Body of pancreas (tissue), 4 donors: ENCODE data around the gene LTB4R2. TPM values are rescaled to one million over a fixed set of nuclear protein-coding genes. Genes with fewer than 3 reads are reported as not detected.

Experiments used
- ATAC-seq: fragments of 150-250 bp; one replicate; pipeline ENCODE4 v1.9.1; 2016
- DNase-seq, 4 donors: peaks; one replicate each; pipeline ENCODE4 v3.0.0-alpha.2; 2019
- H3K27ac ChIP-seq, 4 donors: fragments of 200-600 bp; sonication (generic); 1 replicate in 3 of 4; 2 replicates in 1 of 4; pipeline versions ENCODE4 v1.5.1 to v1.6.1; 2016 to 2019; ENCODE audit warnings: mild to moderate bottlenecking in 1 of 4, mixed read lengths in 1 of 4, moderate library complexity in 1 of 4
- H3K27me3 ChIP-seq, 2 donors: fragments of 200-600 bp; sonication (generic); one replicate each; pipeline ENCODE4 v1.6.0; 2016; ENCODE audit warnings: mild to moderate bottlenecking in 1 of 2
- H3K36me3 ChIP-seq, 2 donors: fragments of 200-600 bp; sonication (generic); replicated peaks in 1 of 2; 2 replicates each; pipeline ENCODE4 v1.5.1; 2016; ENCODE audit warnings: low read depth in 2 of 2; ENCODE audit not compliant: insufficient read depth in 1 of 2
- H3K4me1 ChIP-seq: fragments of 200-600 bp; sonication (generic); one replicate; pipeline ENCODE4 v1.6.0; 2016
- H3K4me3 ChIP-seq, 2 donors: fragments of 200-600 bp; sonication (generic); 1 replicate in 1 of 2; 2 replicates in 1 of 2; pipeline ENCODE4 v1.5.1; 2016 to 2019
- H3K9me3 ChIP-seq, 3 donors: fragments of 200-600 bp; sonication (generic); 1 replicate in 2 of 3; 2 replicates in 1 of 3; pipeline ENCODE4 v1.5.1; 2016
- CTCF ChIP-seq, 7 experiments: fragments of 450-650 bp in 4 of 7; fragments of 200-600 bp in 3 of 7; sonication (generic) in 3 of 7; IDR thresholded peaks; one replicate each; pipeline ENCODE4 v1.5.1; 2016 to 2019; ENCODE audit warnings: antibody characterized with exemption in 7 of 7
- POLR2A ChIP-seq, 3 donors: fragments of 450-650 bp; IDR thresholded peaks; one replicate each; pipeline ENCODE4 v1.6.1; 2016; ENCODE audit warnings: antibody characterized with exemption in 3 of 3, mild to moderate bottlenecking in 2 of 3
- WGBS, 2 donors: methylation state at CpG; one replicate each; pipeline ENCODE4 v1.1.5; 2017; 5-methylcytosine and 5-hydroxymethylcytosine counted together
- intact Hi-C: fragments of 100-400 bp; cut with DNase I; formaldehyde crosslinking; loops from one replicate; pipeline ENCODE4 v1.15.1; 2023
- total RNA-seq, 2 donors: library from RNA; depleted of rRNA; stranded (reverse); fragments of >200 nt; gene quantifications; one replicate each; pipeline ENCODE4 v1.1.0, GENCODE V29; 2016

Gene LTB4R2
- total RNA-seq, 2 donors from 2014 or later: 10.9 to 31.3 TPM

- Histone ChIP-seq H3K4me3 (no peak overlapping the region), H3K9me3 (no peaks in the 10 kb centered on the region), H3K4me1 (no peaks in the 10 kb centered on the region), H3K36me3 (peaks cover 0 to 6% of the 10 kb centered on the region in 2 donors), H3K27ac (no peak overlapping the region), H3K27me3 (no peaks in the 10 kb centered on the region)
- 78 to 84% methylated on average over 8 to 9 of the region's 9 CpGs for WGBS, 2 donors
- intact Hi-C loops: no loop called here
- DNase-seq: no peak
- TF ChIP-seq CTCF (IDR thresholded peaks at IDR 0.05): no peak
- no peak for TF ChIP-seq POLR2A (IDR thresholded peaks at IDR 0.05)
- ATAC-seq: no peak
These were observed 19.2 kb upstream of the LTB4R2 start for GRCh38 chr14:24290746-24291145.

GRCh38 chr14:24291446-24292117 lies 18.4 kb upstream of the LTB4R2 start:
- ATAC-seq (no peak), DNase-seq (no peak)
- Histone ChIP-seq H3K4me3 (no peak overlapping the region), H3K4me1 (no peaks in the 10 kb centered on the region), H3K27ac (no peak overlapping the region), H3K9me3 (no peaks in the 10 kb centered on the region), H3K36me3 (peaks cover 0 to 6% of the 10 kb centered on the region in 2 donors), H3K27me3 (no peaks in the 10 kb centered on the region)
- TF ChIP-seq CTCF (IDR thresholded peaks at IDR 0.05): no peak
- no peak for TF ChIP-seq POLR2A (IDR thresholded peaks at IDR 0.05)
- 80 to 97% methylated on average over 3 of the region's 3 CpGs for WGBS, 2 donors
- intact Hi-C loops: no loop called here

GRCh38 chr14:24292118-24292807 lies 17.7 kb upstream of the LTB4R2 start:
- 88 to 90% methylated on average over 11 of the region's 11 CpGs for WGBS, 2 donors
- ATAC-seq (no peak), DNase-seq (no peak)
- H3K4me1 ChIP-seq: peaks cover 7% of the 10 kb centered on the region
- no peak overlapping the region for H3K27ac ChIP-seq
- no peaks in the 10 kb centered on the region for H3K9me3 ChIP-seq
- intact Hi-C loops: no loop called here
- no peak overlapping the region for H3K4me3 ChIP-seq
- TF ChIP-seq POLR2A (IDR thresholded peaks at IDR 0.05) (no peak), CTCF (IDR thresholded peaks at IDR 0.05) (no peak)
- no peaks in the 10 kb centered on the region for H3K27me3 ChIP-seq
- H3K36me3 ChIP-seq: peaks cover 0 to 6% of the 10 kb centered on the region in 2 donors

GRCh38 chr14:24293525-24293924 lies 16.4 kb upstream of the LTB4R2 start:
- H3K4me3 ChIP-seq: no peak overlapping the region
- ATAC-seq: no peak
- TF ChIP-seq POLR2A (IDR thresholded peaks at IDR 0.05): no peak
- peaks cover 19% of the 10 kb centered on the region for H3K4me1 ChIP-seq
- DNase-seq: no peak
- intact Hi-C loops: no loop called here
- H3K27ac ChIP-seq: no peak overlapping the region
- H3K27me3 ChIP-seq: no peaks in the 10 kb centered on the region
- H3K9me3 ChIP-seq: no peaks in the 10 kb centered on the region
- WGBS, 2 donors: 83 to 93% methylated on average over 2 of the region's 2 CpGs
- peaks cover 0 to 6% of the 10 kb centered on the region in 2 donors for H3K36me3 ChIP-seq

- peaks cover 43% of the 10 kb centered on the region for H3K4me1 ChIP-seq
- TF ChIP-seq POLR2A (IDR thresholded peaks at IDR 0.05): no peak
- TF ChIP-seq CTCF (IDR thresholded peaks at IDR 0.05): peak; percentile 57 to 85 (median 75)
- H3K27ac ChIP-seq: peak overlapping the region in 2 of 4 donors; percentile 20 to 22
- peak; percentile 56 for ATAC-seq
- 59 to 64% methylated on average over 12 of the region's 12 CpGs for WGBS, 2 donors
- no peaks in the 10 kb centered on the region for H3K27me3 ChIP-seq
- intact Hi-C loops: no loop called here
- H3K9me3 ChIP-seq: no peaks in the 10 kb centered on the region
- H3K36me3 ChIP-seq: no peaks in the 10 kb centered on the region
- peak; percentile 67 to 75 (median 71) for DNase-seq
- no peak overlapping the region for H3K4me3 ChIP-seq
These were observed 13.4 kb upstream of the LTB4R2 start for GRCh38 chr14:24296341-24297157.
